ENCODE results near the gene TTLL12. TPM values are rescaled to one million over a fixed set of nuclear protein-coding genes. Genes with fewer than 3 reads are reported as not detected.

The TTLL12 gene
- polyA plus RNA-seq, 3 donors: 19.7 to 32.3 (median 32.3) TPM

GRCh38 chr22:43166132-43166930 is 20.6 kb downstream of the TTLL12 start:
- DNase-seq (ENCODE audit: extremely low read depth in 1 of 11, low read depth in 9 of 11, low spot score in 4 of 11): no peak

GRCh38 chr22:43164636-43165035 is 22.3 kb downstream of the TTLL12 start:
- no peak for DNase-seq (ENCODE audit: extremely low read depth in 1 of 11, low read depth in 9 of 11, low spot score in 4 of 11)

- no peak for DNase-seq (ENCODE audit: extremely low read depth in 1 of 11, low read depth in 9 of 11, low spot score in 4 of 11)
Measured at GRCh38 chr22:43163241-43163795, 23.6 kb downstream of the TTLL12 start.

GRCh38 chr22:43162412-43163150 is 24.4 kb downstream of the TTLL12 start:
- DNase-seq (ENCODE audit: extremely low read depth in 1 of 11, low read depth in 9 of 11, low spot score in 4 of 11): no peak

- DNase-seq (ENCODE audit: extremely low read depth in 1 of 11, low read depth in 9 of 11, low spot score in 4 of 11): no peak
Measured at GRCh38 chr22:43160497-43161126, 26.3 kb downstream of the TTLL12 start.

- DNase-seq (ENCODE audit: extremely low read depth in 1 of 11, low read depth in 9 of 11, low spot score in 4 of 11): no peak
Measured at GRCh38 chr22:43159484-43160178, 27.3 kb downstream of the TTLL12 start.

- DNase-seq (ENCODE audit: extremely low read depth in 1 of 11, low read depth in 9 of 11, low spot score in 4 of 11): no peak
Measured at GRCh38 chr22:43158778-43159483, 28.0 kb downstream of the TTLL12 start.

- DNase-seq (ENCODE audit: extremely low read depth in 1 of 11, low read depth in 9 of 11, low spot score in 4 of 11): no peak
Measured at GRCh38 chr22:43157874-43158546, 28.9 kb downstream of the TTLL12 start.

- DNase-seq (ENCODE audit: extremely low read depth in 1 of 11, low read depth in 9 of 11, low spot score in 4 of 11): no peak
Measured at GRCh38 chr22:43156413-43156812, 30.5 kb downstream of the TTLL12 start.

GRCh38 chr22:43155789-43156188 is 31.1 kb downstream of the TTLL12 start:
- DNase-seq (ENCODE audit: extremely low read depth in 1 of 11, low read depth in 9 of 11, low spot score in 4 of 11): no peak

- no peak for DNase-seq (ENCODE audit: extremely low read depth in 1 of 11, low read depth in 9 of 11, low spot score in 4 of 11)
Measured at GRCh38 chr22:43154887-43155536, 31.9 kb downstream of the TTLL12 start.

GRCh38 chr22:43153899-43154298 is 33.0 kb downstream of the TTLL12 start:
- DNase-seq (ENCODE audit: extremely low read depth in 1 of 11, low read depth in 9 of 11, low spot score in 4 of 11): no peak

GRCh38 chr22:43152357-43153071 is 34.4 kb downstream of the TTLL12 start:
- no peak for DNase-seq (ENCODE audit: extremely low read depth in 1 of 11, low read depth in 9 of 11, low spot score in 4 of 11)

- no peak for DNase-seq (ENCODE audit: extremely low read depth in 1 of 11, low read depth in 9 of 11, low spot score in 4 of 11)
Measured at GRCh38 chr22:43152003-43152356, 35.0 kb downstream of the TTLL12 start.

- no peak for DNase-seq (ENCODE audit: extremely low read depth in 1 of 11, low read depth in 9 of 11, low spot score in 4 of 11)
Measured at GRCh38 chr22:43151251-43152002, 35.5 kb downstream of the TTLL12 start, which contains the start of gene TSPO. Gene TSPO (plus strand): TSS chr22:43151559. CDS start chr22:43159239, 7,680 bp downstream.

GRCh38 chr22:43150731-43151206 is 36.2 kb downstream of the TTLL12 start:
- DNase-seq (ENCODE audit: extremely low read depth in 1 of 11, low read depth in 9 of 11, low spot score in 4 of 11): no peak
